ENCODE measurements around the gene CREG1.

DNA sequence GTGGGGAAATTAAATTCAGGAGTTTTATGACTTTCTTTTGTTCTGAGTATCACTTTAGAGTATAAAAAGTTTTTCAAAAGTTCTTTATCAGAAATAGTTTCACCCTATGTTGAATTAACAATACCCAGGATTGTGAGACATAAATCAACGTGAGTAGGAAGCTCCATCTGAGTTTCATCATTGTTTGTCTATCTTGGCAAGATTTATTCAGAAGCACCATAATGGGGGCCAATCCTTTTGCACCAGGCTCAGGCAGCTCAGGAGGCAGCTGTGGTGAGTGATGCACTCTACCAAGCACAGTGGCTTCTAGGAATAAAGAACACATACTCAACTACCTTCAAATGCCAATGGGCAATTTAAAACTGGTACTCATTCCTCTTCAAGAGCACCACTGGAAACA is 12.0 kb downstream of the CREG1 start:
- TF ChIP-seq RAD21 (IDR thresholded peaks at IDR 0.05; ENCODE audit: low read depth) (no peak), TAF1 (IDR thresholded peaks at IDR 0.05; ENCODE audit: low read depth) (no peak), YY1 (IDR thresholded peaks at IDR 0.05; ENCODE audit: low read depth) (no peak), EP300 (IDR thresholded peaks at IDR 0.05; ENCODE audit: borderline replicate concordance) (no peak), CEBPB (IDR thresholded peaks at IDR 0.05) (no peak)
- TF ChIP-seq, protein P1, sequence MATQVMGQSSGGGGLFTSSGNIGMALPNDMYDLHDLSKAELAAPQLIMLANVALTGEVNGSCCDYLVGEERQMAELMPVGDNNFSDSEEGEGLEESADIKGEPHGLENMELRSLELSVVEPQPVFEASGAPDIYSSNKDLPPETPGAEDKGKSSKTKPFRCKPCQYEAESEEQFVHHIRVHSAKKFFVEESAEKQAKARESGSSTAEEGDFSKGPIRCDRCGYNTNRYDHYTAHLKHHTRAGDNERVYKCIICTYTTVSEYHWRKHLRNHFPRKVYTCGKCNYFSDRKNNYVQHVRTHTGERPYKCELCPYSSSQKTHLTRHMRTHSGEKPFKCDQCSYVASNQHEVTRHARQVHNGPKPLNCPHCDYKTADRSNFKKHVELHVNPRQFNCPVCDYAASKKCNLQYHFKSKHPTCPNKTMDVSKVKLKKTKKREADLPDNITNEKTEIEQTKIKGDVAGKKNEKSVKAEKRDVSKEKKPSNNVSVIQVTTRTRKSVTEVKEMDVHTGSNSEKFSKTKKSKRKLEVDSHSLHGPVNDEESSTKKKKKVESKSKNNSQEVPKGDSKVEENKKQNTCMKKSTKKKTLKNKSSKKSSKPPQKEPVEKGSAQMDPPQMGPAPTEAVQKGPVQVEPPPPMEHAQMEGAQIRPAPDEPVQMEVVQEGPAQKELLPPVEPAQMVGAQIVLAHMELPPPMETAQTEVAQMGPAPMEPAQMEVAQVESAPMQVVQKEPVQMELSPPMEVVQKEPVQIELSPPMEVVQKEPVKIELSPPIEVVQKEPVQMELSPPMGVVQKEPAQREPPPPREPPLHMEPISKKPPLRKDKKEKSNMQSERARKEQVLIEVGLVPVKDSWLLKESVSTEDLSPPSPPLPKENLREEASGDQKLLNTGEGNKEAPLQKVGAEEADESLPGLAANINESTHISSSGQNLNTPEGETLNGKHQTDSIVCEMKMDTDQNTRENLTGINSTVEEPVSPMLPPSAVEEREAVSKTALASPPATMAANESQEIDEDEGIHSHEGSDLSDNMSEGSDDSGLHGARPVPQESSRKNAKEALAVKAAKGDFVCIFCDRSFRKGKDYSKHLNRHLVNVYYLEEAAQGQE (IDR thresholded peaks at IDR 0.05; ENCODE audit: low read depth) = no peak
- TF ChIP-seq, protein P2, sequence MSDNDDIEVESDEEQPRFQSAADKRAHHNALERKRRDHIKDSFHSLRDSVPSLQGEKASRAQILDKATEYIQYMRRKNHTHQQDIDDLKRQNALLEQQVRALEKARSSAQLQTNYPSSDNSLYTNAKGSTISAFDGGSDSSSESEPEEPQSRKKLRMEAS (IDR thresholded peaks at IDR 0.05) = no peak
